HG03025 (cell line): ENCODE results near the gene TLL1.

Source experiments
- ATAC-seq: cut with Tn5 transposase; IDR thresholded peaks from one replicate; pipeline ENCODE4 v1.9.1; 2021; ENCODE audit warnings: mild to moderate bottlenecking, moderate library complexity; ENCODE audit not compliant: unreplicated experiment, low FRiP score

Gene TLL1

GRCh38 chr4:166134285-166134684 lies 261.2 kb downstream of the TLL1 start:
- ATAC-seq, result no peak

GRCh38 chr4:166140951-166141350 lies 267.9 kb downstream of the TLL1 start:
- no peak for ATAC-seq

- ATAC-seq, result no peak
Measured at GRCh38 chr4:166143227-166143626, 270.2 kb downstream of the TLL1 start.

- no peak for ATAC-seq
Measured at GRCh38 chr4:166144607-166145006, 271.6 kb downstream of the TLL1 start.

- ATAC-seq, result no peak
Measured at GRCh38 chr4:166146806-166147540, 273.9 kb downstream of the TLL1 start.
